Stimulated activated CD8-positive, alpha-beta memory T cell treated with anti-CD3 and anti-CD28 coated beads, Interleukin-7, amount 100 ng/mL, for 1 hour (primary cell): ENCODE data around the gene UBN1.

Source experiments
- DNase-seq, 2 donors: peaks; one replicate each; pipeline ENCODE4 v3.0.0-alpha.2; 2020; ENCODE audit warnings: low read depth in 2 of 2

UBN1 gene

DNA sequence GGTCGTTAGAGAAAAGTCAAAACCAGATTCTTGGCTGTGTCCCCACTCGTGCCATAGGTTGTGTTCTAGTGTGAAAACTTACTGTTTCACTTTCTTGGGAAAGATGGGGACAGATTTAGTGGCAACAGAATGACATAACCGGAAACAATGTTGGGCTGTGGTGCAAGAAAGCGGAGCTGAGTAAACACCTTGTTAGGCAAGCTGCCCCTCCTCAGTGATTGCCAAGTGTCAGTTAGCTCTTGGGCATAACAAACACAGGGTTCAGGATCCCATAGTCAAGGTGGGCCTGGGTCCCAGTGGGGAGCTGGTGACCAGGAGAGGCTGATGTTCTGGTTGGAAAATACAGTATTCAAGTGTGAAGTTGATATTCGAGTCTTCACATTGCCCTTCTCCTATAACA, 15.4 kb downstream of the UBN1 start:
- DNase-seq = no peak

DNA sequence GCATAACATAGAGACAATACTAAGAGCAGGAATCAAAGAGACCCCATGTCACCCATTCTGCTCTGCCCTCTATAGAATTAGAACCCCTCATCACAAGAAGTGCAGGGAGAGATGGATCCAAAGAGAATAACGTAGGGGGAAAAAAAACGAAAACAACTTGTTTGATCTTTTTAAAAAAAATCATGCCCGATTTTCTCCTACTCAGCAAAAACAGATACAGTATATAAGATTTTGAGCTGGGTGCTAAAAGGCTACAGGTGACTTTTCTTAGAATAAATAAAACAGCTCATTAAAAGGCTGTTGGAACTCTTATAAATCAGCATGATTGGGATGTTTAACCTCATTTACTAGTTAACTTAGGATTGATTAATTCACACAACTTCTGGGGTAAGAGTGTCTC, 17.4 kb downstream of the UBN1 start:
- DNase-seq = no peak

GRCh38 chr16:4865231-4865860, 18.1 kb downstream of the UBN1 start:
- no peak for DNase-seq

GRCh38 chr16:4866586-4866985, 19.3 kb downstream of the UBN1 start:
- DNase-seq = no peak

DNA sequence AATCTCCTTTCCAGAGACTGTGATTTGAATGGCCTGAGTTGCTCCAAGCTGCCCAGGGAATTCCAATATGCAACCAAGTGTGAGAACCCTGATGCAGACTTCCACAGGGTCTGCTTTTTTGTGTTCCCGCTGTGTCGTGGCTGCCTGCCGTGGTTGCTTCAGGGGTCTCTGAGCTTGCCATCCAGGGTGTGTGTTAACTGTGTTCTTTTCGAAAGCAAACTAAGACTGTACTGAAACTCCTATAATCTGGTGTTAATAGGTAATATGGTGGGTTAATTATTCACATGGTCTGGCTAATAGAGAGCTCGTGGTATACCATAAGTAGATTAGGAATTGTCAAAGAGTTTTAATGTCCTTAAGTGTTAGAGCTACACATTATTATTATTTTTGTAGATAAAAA, 20.7 kb downstream of the UBN1 start:
- DNase-seq = no peak

DNA sequence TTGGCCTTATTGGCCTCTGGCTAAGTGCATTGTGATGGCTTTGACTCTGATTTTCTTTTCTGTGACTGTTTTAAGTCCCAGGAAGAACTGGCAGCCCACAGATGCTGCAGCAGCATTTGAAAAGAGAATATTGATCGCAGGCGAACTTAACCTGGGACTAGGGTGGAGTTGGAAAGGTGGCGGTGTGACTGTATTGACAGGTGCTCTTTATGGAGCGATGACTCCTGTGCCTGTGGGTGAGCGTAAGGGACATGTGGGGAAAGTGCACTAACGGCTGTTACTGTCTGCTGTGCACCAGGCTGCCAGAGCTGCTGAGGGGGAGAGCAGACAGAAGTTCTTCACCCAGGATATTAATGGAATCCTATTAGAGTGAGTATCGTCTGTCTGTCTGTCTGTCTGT, 21.3 kb downstream of the UBN1 start:
- no peak for DNase-seq

DNA sequence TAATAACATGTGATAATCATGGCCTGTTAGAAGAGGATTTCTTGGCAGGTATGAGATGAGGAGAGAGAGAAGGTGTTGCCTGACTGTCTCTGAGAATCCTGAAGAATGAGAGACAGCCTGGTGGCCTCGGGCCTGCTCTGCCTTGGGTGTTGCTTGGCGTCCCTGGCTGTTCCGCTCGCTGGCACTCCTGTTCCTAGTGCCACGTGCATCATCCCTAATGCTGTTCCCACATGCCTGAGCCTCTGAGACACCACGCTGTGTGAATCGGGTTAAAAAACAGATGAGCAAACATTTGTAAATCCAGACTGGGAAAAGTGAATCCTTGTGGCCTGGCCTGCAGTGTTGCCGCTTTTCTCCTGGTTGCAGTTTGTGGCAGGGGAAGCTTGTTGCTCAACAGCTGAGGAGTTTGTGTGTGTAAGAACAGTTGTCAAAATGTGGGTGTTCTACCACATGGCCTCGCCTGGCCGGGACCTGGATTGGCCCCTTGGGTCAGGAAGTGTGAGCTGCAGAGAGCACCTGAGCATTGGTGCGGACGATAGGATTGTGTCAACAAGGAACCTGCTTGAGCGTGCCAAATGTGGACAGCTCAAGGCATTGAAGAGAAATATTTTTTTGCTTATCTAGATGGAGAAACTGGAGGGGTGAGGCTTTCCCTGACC, 22.0 kb downstream of the UBN1 start:
- no peak for DNase-seq

DNA sequence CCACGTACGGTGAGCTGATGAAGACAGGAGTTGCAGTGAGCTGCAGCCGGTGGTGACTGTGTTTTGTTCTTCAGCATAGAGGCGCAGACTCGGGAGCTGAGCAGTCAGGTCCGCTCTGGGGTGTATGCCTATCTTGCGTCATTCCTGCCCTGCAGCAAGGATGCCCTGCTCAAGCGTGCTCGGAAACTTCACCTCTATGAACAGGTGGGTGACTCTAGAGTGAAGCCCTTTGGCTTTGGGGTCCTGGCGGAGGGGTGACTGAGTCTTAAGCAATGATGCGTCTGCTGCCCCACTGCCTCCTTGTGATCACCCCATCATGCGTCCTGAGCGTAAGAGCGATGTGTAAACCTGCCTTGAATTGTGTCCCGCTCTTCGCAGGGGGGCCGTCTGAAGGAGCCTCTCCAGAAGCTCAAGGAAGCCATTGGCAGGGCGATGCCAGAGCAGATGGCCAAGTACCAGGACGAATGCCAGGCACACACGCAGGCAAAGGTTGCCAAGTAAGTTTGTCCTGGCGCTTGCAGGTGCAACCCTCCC, 22.9 kb downstream of the UBN1 start:
- DNase-seq = no peak

DNA sequence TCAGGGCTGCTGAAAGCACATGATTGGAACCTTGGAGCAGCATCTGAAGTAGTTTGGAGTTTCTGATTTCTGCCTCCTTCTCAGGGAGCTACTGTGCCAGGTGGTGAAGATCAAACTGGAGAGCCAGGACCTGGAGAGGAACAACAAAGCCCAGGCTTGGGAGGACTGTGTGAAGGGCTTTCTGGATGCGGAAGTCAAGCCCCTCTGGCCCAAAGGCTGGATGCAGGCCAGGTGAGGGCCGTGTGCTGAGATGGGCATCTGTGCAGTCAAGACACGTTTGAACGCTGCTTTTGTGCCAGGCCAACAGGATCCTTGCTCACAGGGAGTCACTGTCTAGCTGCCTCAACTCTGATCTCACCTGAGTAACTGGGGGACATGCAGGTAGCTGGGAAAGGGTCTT, 23.8 kb downstream of the UBN1 start:
- no peak for DNase-seq

GRCh38 chr16:4873091-4873490, 25.8 kb downstream of the UBN1 start:
- no peak for DNase-seq

DNA sequence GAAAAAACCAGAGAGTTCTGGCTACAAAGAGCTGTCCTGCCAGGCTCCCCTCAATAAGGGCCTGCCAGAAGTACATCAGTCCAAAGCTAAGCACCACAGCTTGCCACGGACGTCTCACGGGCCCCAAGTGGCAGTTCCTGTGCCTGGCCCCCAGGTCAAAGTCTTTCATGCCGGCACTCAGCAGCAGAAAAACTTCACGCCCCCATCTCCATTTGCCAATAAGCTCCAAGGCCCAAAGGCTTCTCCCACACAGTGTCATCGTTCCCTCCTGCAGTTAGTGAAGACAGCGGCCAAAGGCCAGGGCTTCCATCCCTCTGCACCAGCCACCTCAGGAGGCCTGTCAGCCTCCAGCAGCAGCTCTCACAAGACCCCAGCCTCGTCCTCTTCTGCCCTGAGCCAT, 27.4 kb downstream of the UBN1 start:
- DNase-seq = no peak

GRCh38 chr16:4876646-4877379, 29.5 kb downstream of the UBN1 start:
- DNase-seq = no peak

- DNase-seq = no peak
Observed at GRCh38 chr16:4877380-4877685, 30.1 kb downstream of the UBN1 start.

GRCh38 chr16:4879049-4879448, 31.8 kb downstream of the UBN1 start:
- DNase-seq = no peak

DNA sequence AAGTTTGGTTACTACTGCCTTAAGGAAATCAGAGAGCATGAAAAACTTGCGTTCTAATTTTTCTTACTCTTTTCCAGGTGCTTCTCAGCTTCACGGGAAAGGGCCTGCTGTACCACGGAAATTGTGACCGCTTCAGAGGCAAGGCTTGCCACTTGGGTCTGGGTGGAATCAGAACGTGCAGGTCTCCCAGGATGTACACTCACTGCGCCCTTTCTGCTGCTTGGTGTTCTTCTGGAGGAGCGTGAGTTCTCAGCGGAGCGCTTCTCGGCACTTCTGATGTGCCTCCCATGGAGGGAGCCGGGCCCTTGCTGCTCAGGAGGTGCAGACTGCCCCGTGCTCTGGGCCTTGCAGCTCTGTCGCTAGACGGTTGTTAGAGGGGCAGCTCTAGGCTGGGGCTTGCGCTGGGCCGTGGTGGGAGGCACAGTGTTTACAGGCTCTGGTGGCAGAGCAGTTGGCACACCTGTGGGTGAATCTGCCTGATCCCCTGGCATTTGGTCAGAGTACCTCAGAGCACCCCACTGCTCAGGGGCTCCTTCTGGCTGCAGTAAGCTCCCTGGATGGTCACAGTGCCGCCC, 32.8 kb downstream of the UBN1 start:
- no peak for DNase-seq

DNA sequence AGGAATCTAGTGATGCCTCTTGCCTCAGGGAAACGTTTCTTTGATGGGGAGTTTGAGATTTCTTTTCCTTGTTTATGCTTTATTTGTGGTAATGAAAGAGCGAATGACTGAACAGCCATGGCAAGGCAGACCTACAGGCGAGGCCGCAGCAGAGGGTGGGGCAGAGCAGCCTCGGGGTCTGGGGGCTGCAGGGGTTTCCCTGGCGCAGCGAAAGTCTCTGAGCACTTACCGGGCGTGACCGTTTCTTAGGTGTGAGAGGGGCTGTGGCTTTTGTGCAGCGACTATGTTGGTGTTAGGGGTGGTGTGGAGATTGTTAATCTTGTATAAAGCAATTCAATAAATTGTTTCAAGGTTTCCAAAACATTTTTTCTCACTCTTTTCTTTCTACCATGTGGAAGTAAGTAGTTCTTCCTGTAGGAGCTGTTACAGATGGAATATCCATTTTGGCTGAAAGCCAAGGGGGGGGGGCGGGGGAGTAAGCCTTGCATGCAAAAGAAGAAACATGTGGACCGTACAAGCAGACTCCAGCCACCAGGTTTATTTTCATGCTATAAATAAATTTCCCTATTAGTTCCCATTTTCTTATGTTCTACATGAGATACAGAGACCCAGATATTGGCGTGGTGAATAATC, 34.8 kb downstream of the UBN1 start:
- DNase-seq = no peak

DNA sequence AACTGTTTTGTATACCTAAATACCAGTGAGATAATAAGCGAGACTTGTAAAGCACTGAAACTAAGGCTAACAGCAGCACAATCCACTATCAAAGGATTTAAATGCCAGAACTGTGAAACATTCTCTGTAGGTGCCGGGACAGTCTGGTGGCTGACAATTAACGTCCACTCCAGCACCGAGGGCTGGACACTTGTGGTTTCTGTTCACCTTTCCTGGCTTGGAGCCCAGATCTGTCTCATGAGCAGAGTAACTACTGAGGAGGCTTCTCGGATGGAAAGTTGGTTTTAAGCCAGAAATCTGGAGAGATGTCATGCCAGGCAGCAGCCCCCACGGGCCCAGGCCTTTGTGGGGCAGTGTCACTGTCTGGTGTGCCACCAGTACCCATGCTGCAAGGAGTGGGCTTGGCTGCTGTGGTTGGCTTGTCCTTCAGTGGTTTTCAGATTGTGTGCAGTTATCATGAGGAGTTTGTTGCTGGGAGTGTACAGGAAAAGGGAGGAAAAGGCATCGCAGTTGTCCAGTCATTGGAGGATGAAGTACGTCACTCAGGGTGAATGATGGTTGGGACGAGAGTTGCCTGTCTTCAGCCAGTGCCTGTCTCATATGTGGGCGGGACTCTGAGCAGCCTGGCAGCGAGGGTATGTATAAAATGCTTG, 35.5 kb downstream of the UBN1 start:
- DNase-seq = no peak

- DNase-seq = no peak
Observed at GRCh38 chr16:4883501-4883900, 36.2 kb downstream of the UBN1 start.

GRCh38 chr16:4884209-4884608, 36.9 kb downstream of the UBN1 start:
- no peak for DNase-seq

GRCh38 chr16:4884972-4885874, 37.9 kb downstream of the UBN1 start:
- no peak for DNase-seq

GRCh38 chr16:4886151-4886550, 38.9 kb downstream of the UBN1 start:
- no peak for DNase-seq
